ENCODE data around the gene AS3MT.

The AS3MT gene

GRCh38 chr10:102888048-102888447 lies 18.8 kb downstream of the AS3MT start:
- DNase-seq (ENCODE audit: insufficient read length, low spot score) (no peak), FAIRE-seq (no peak)
- TF ChIP-seq TAF1 (IDR thresholded peaks at IDR 0.05; ENCODE audit: low read depth, low read length), result no peak
- no peak for TF ChIP-seq SPI1 (IDR thresholded peaks at IDR 0.05; ENCODE audit: low read depth, low read length)
- TF ChIP-seq POU2F2 (IDR thresholded peaks at IDR 0.05; ENCODE audit: low read depth, low read length), result no peak
- no peak for TF ChIP-seq POLR2AphosphoS5 (IDR thresholded peaks at IDR 0.05; ENCODE audit: low read depth, low read length)
- TF ChIP-seq PAX5 (IDR thresholded peaks at IDR 0.05; ENCODE audit: insufficient read depth, low read length, severe bottlenecking), result no peak
- TF ChIP-seq POLR2A (IDR thresholded peaks at IDR 0.05; ENCODE audit: low read depth, low read length), result no peak

- FAIRE-seq, result no peak
- TF ChIP-seq SPI1 (IDR thresholded peaks at IDR 0.05; ENCODE audit: low read depth, low read length), result no peak
- TF ChIP-seq TAF1 (IDR thresholded peaks at IDR 0.05; ENCODE audit: low read depth, low read length), result no peak
- no peak for TF ChIP-seq POLR2AphosphoS5 (IDR thresholded peaks at IDR 0.05; ENCODE audit: low read depth, low read length)
- TF ChIP-seq POU2F2 (IDR thresholded peaks at IDR 0.05; ENCODE audit: low read depth, low read length), result no peak
- no peak for TF ChIP-seq PAX5 (IDR thresholded peaks at IDR 0.05; ENCODE audit: insufficient read depth, low read length, severe bottlenecking)
- TF ChIP-seq POLR2A (IDR thresholded peaks at IDR 0.05; ENCODE audit: low read depth, low read length), result no peak
- DNase-seq (ENCODE audit: insufficient read length, low spot score), result no peak
Measured at GRCh38 chr10:102894466-102895213, 25.4 kb downstream of the AS3MT start.

GRCh38 chr10:102900006-102900405 lies 30.7 kb downstream of the AS3MT start:
- DNase-seq (ENCODE audit: insufficient read length, low spot score) (no peak), FAIRE-seq (no peak)
- TF ChIP-seq TAF1 (IDR thresholded peaks at IDR 0.05; ENCODE audit: low read depth, low read length) (no peak), POLR2A (IDR thresholded peaks at IDR 0.05; ENCODE audit: low read depth, low read length) (no peak), SPI1 (IDR thresholded peaks at IDR 0.05; ENCODE audit: low read depth, low read length) (no peak), POLR2AphosphoS5 (IDR thresholded peaks at IDR 0.05; ENCODE audit: low read depth, low read length) (no peak), POU2F2 (IDR thresholded peaks at IDR 0.05; ENCODE audit: low read depth, low read length) (no peak), PAX5 (IDR thresholded peaks at IDR 0.05; ENCODE audit: insufficient read depth, low read length, severe bottlenecking) (no peak)

GRCh38 chr10:102904346-102904745 lies 35.1 kb downstream of the AS3MT start:
- TF ChIP-seq POLR2AphosphoS5 (IDR thresholded peaks at IDR 0.05; ENCODE audit: low read depth, low read length) (no peak), PAX5 (IDR thresholded peaks at IDR 0.05; ENCODE audit: insufficient read depth, low read length, severe bottlenecking) (no peak), TAF1 (IDR thresholded peaks at IDR 0.05; ENCODE audit: low read depth, low read length) (no peak), POU2F2 (IDR thresholded peaks at IDR 0.05; ENCODE audit: low read depth, low read length) (no peak), SPI1 (IDR thresholded peaks at IDR 0.05; ENCODE audit: low read depth, low read length) (no peak), POLR2A (IDR thresholded peaks at IDR 0.05; ENCODE audit: low read depth, low read length) (no peak)
- FAIRE-seq (no peak), DNase-seq (ENCODE audit: insufficient read length, low spot score) (no peak)

GRCh38 chr10:102906507-102906906 lies 37.2 kb downstream of the AS3MT start:
- FAIRE-seq, result no peak
- no peak for TF ChIP-seq PAX5 (IDR thresholded peaks at IDR 0.05; ENCODE audit: insufficient read depth, low read length, severe bottlenecking)
- no peak for TF ChIP-seq POLR2A (IDR thresholded peaks at IDR 0.05; ENCODE audit: low read depth, low read length)
- TF ChIP-seq POU2F2 (IDR thresholded peaks at IDR 0.05; ENCODE audit: low read depth, low read length), result no peak
- TF ChIP-seq POLR2AphosphoS5 (IDR thresholded peaks at IDR 0.05; ENCODE audit: low read depth, low read length), result no peak
- TF ChIP-seq TAF1 (IDR thresholded peaks at IDR 0.05; ENCODE audit: low read depth, low read length), result no peak
- TF ChIP-seq SPI1 (IDR thresholded peaks at IDR 0.05; ENCODE audit: low read depth, low read length), result no peak

GRCh38 chr10:102914781-102915180 lies 45.5 kb downstream of the AS3MT start:
- DNase-seq (ENCODE audit: insufficient read length, low spot score), result no peak
- FAIRE-seq, result no peak
- TF ChIP-seq PAX5 (IDR thresholded peaks at IDR 0.05; ENCODE audit: insufficient read depth, low read length, severe bottlenecking), result no peak
- no peak for TF ChIP-seq POLR2AphosphoS5 (IDR thresholded peaks at IDR 0.05; ENCODE audit: low read depth, low read length)
- TF ChIP-seq TAF1 (IDR thresholded peaks at IDR 0.05; ENCODE audit: low read depth, low read length), result no peak
- no peak for TF ChIP-seq POU2F2 (IDR thresholded peaks at IDR 0.05; ENCODE audit: low read depth, low read length)
- no peak for TF ChIP-seq POLR2A (IDR thresholded peaks at IDR 0.05; ENCODE audit: low read depth, low read length)
- no peak for TF ChIP-seq SPI1 (IDR thresholded peaks at IDR 0.05; ENCODE audit: low read depth, low read length)

More at GRCh38 chr10:102906507-102906906, 37.2 kb downstream of the AS3MT start:
- no peak for DNase-seq (ENCODE audit: insufficient read length, low spot score)

GRCh38 chr10:102916173-102916572 lies 46.9 kb downstream of the AS3MT start:
- no peak for FAIRE-seq
- DNase-seq (ENCODE audit: insufficient read length, low spot score), result no peak
- TF ChIP-seq POLR2AphosphoS5 (IDR thresholded peaks at IDR 0.05; ENCODE audit: low read depth, low read length), result no peak
- TF ChIP-seq SPI1 (IDR thresholded peaks at IDR 0.05; ENCODE audit: low read depth, low read length), result no peak
- no peak for TF ChIP-seq POU2F2 (IDR thresholded peaks at IDR 0.05; ENCODE audit: low read depth, low read length)
- TF ChIP-seq PAX5 (IDR thresholded peaks at IDR 0.05; ENCODE audit: insufficient read depth, low read length, severe bottlenecking), result no peak
- TF ChIP-seq TAF1 (IDR thresholded peaks at IDR 0.05; ENCODE audit: low read depth, low read length), result no peak
- TF ChIP-seq POLR2A (IDR thresholded peaks at IDR 0.05; ENCODE audit: low read depth, low read length), result no peak

GRCh38 chr10:102917314-102917961 lies 48.2 kb downstream of the AS3MT start:
- TF ChIP-seq SPI1 (IDR thresholded peaks at IDR 0.05; ENCODE audit: low read depth, low read length), result no peak
- TF ChIP-seq POU2F2 (IDR thresholded peaks at IDR 0.05; ENCODE audit: low read depth, low read length), result peak; percentile 19; the same call in 1 of the 2 replicates
- FAIRE-seq (peak; percentile 87), DNase-seq (ENCODE audit: insufficient read length, low spot score) (peak; percentile 60)

GRCh38 chr10:102917962-102918816 lies 48.9 kb downstream of the AS3MT start, which contains the start of gene CNNM2:
Gene CNNM2 (plus strand): TSS chr10:102918294. CDS start chr10:102918481, 187 bp downstream.
- TF ChIP-seq TAF1 (IDR thresholded peaks at IDR 0.05; ENCODE audit: low read depth, low read length), result peak; percentile 93
- TF ChIP-seq POLR2A (IDR thresholded peaks at IDR 0.05; ENCODE audit: low read depth, low read length), result peak; percentile 57; the same call in 1 of the 2 replicates
- no peak for TF ChIP-seq POU2F2 (IDR thresholded peaks at IDR 0.05; ENCODE audit: low read depth, low read length)
- TF ChIP-seq PAX5 (IDR thresholded peaks at IDR 0.05; ENCODE audit: insufficient read depth, low read length, severe bottlenecking), result no peak
- TF ChIP-seq POLR2AphosphoS5 (IDR thresholded peaks at IDR 0.05; ENCODE audit: low read depth, low read length), result no peak
- TF ChIP-seq SPI1 (IDR thresholded peaks at IDR 0.05; ENCODE audit: low read depth, low read length), result no peak
- DNase-seq (ENCODE audit: insufficient read length, low spot score) (peak; percentile 85), FAIRE-seq (peak; percentile 100)
